Middle frontal gyrus (tissue), 1 donor: ENCODE results near the gene PPP4R1.
"Not testable (repeated sequence)": the region's sequence is repeated elsewhere in the genome, so short reads cannot be mapped to it uniquely, and the experiment has no call there.

Source experiments
- DNase-seq: peaks from one replicate; pipeline ENCODE4 v3.0.0-alpha.2; 2015; ENCODE audit warnings: low spot score; ENCODE audit errors: extremely low spot score

Gene PPP4R1

GRCh38 chr18:9631814-9632496 is 17.6 kb upstream of the PPP4R1 start:
- no peak for DNase-seq

- no peak for DNase-seq
Measured at GRCh38 chr18:9630444-9630843, 16.1 kb upstream of the PPP4R1 start.

- no peak for DNase-seq
Measured at GRCh38 chr18:9629709-9630108, 15.3 kb upstream of the PPP4R1 start.

GRCh38 chr18:9628984-9629383 is 14.6 kb upstream of the PPP4R1 start:
- no peak for DNase-seq

- no peak for DNase-seq
Measured at GRCh38 chr18:9627642-9628041, 13.3 kb upstream of the PPP4R1 start.

GRCh38 chr18:9619990-9620389 is 5.6 kb upstream of the PPP4R1 start:
- DNase-seq: no peak

GRCh38 chr18:9619545-9619944 is 5.2 kb upstream of the PPP4R1 start:
- no peak for DNase-seq

GRCh38 chr18:9619056-9619455 is 4.7 kb upstream of the PPP4R1 start:
- DNase-seq: no peak

GRCh38 chr18:9617006-9617542 is 2.7 kb upstream of the PPP4R1 start:
- DNase-seq: no peak

- no peak for DNase-seq
Measured at GRCh38 chr18:9616049-9616448, 1.7 kb upstream of the PPP4R1 start.

GRCh38 chr18:9615280-9615797 is 980 bp upstream of the PPP4R1 start:
- no peak for DNase-seq

GRCh38 chr18:9613550-9614400 is 584 bp downstream of the PPP4R1 start:
- no peak for DNase-seq

GRCh38 chr18:9612977-9613376 is 1.4 kb downstream of the PPP4R1 start:
- no peak for DNase-seq

- DNase-seq: no peak
Measured at GRCh38 chr18:9612215-9612830, 2.0 kb downstream of the PPP4R1 start.

GRCh38 chr18:9609190-9609589 is 5.2 kb downstream of the PPP4R1 start:
- no peak for DNase-seq

- no peak for DNase-seq
Measured at GRCh38 chr18:9608728-9609127, 5.6 kb downstream of the PPP4R1 start.

GRCh38 chr18:9608298-9608697 is 6.1 kb downstream of the PPP4R1 start:
- no peak for DNase-seq

- not testable (repeated sequence) for DNase-seq
Measured at GRCh38 chr18:9607111-9607510, 7.2 kb downstream of the PPP4R1 start.

GRCh38 chr18:9606039-9606438 is 8.3 kb downstream of the PPP4R1 start:
- DNase-seq: no peak

GRCh38 chr18:9604348-9604747 is 10.0 kb downstream of the PPP4R1 start:
- no peak for DNase-seq

- DNase-seq: no peak
Measured at GRCh38 chr18:9599328-9599727, 15.0 kb downstream of the PPP4R1 start.

- no peak for DNase-seq
Measured at GRCh38 chr18:9597609-9598008, 16.8 kb downstream of the PPP4R1 start.
